ENCODE data around the gene SKOR2. TPM values are rescaled to one million over a fixed set of nuclear protein-coding genes. Genes with fewer than 3 reads are reported as not detected.

The SKOR2 gene
- total and polyA plus RNA-seq, 9 of the 15 experiments (the other 6 are each of a cell fraction or from before 2014, with no cell fraction given) = not detected

- TF ChIP-seq REST (IDR thresholded peaks at IDR 0.05; ENCODE audit: borderline replicate concordance) (no peak), REST (CRISPR knock-in tag; IDR thresholded peaks at IDR 0.05; ENCODE audit: low read depth) (no peak), NR4A1 (CRISPR knock-in tag; IDR thresholded peaks at IDR 0.05) (no peak), NR4A1 (tag; IDR thresholded peaks at IDR 0.05) (no peak), HNRNPH1 (optimal IDR thresholded peaks at IDR 0.05; ENCODE audit: low read depth, low read length) (no peak), SIX5 (IDR thresholded peaks at IDR 0.05; ENCODE audit: borderline replicate concordance in 1 of 2, insufficient read depth in 1 of 2, low read depth in 1 of 2, low read length in 2 of 2) (no peak), TRIM24 (IDR thresholded peaks at IDR 0.05) (no peak)
Observed at GRCh38 chr18:47294801-47295200, 43.3 kb upstream of the SKOR2 start (continued).
